ENCODE measurements around the gene BRINP2.

Gene BRINP2, protein sequence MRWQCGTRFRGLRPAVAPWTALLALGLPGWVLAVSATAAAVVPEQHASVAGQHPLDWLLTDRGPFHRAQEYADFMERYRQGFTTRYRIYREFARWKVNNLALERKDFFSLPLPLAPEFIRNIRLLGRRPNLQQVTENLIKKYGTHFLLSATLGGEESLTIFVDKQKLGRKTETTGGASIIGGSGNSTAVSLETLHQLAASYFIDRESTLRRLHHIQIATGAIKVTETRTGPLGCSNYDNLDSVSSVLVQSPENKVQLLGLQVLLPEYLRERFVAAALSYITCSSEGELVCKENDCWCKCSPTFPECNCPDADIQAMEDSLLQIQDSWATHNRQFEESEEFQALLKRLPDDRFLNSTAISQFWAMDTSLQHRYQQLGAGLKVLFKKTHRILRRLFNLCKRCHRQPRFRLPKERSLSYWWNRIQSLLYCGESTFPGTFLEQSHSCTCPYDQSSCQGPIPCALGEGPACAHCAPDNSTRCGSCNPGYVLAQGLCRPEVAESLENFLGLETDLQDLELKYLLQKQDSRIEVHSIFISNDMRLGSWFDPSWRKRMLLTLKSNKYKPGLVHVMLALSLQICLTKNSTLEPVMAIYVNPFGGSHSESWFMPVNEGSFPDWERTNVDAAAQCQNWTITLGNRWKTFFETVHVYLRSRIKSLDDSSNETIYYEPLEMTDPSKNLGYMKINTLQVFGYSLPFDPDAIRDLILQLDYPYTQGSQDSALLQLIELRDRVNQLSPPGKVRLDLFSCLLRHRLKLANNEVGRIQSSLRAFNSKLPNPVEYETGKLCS

DNA sequence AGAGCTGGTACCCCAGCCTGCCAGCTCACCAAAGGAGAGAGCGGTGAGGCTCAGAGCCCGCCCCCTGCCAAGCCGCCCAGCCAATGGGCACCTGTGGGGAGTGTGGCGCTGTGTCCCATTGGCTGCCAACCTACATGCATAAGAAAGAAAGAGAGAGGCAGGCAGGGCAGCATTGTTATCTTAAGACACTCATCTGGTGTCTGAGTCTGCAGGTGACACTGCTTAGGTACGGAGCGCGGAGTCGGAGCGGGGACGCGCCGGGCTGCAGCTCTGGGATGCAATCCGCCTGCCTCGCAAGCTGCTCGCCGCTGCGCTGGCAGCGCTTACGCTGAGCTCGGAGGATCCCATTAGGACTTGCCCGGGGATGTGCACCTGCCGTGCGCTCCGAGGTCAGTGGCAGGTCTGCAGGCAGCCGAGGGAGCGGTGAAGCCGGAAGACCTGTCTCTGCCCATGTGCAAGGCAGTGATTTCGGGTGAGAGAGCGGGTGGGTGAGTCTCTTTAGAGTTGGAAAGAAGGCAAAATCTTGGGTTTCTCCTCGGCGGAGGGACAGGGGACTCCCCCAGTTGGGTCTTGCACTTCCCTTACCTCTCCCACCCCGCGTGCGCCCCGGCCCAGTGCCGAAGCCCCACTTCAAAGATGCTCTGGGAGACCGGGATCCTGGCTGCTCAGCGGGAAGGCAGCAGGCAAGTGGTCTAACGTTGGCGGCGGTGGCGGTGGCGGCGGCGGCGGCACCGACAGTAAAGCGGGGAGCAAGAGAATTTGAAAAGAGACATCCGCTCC, at the start of gene BRINP2:
BRINP2 (plus strand) TSS at position 203 of the 780 bp plus-strand sequence. CDS start 58,919 bp downstream, outside the sequence.
- DNase-seq: no peak

DNA sequence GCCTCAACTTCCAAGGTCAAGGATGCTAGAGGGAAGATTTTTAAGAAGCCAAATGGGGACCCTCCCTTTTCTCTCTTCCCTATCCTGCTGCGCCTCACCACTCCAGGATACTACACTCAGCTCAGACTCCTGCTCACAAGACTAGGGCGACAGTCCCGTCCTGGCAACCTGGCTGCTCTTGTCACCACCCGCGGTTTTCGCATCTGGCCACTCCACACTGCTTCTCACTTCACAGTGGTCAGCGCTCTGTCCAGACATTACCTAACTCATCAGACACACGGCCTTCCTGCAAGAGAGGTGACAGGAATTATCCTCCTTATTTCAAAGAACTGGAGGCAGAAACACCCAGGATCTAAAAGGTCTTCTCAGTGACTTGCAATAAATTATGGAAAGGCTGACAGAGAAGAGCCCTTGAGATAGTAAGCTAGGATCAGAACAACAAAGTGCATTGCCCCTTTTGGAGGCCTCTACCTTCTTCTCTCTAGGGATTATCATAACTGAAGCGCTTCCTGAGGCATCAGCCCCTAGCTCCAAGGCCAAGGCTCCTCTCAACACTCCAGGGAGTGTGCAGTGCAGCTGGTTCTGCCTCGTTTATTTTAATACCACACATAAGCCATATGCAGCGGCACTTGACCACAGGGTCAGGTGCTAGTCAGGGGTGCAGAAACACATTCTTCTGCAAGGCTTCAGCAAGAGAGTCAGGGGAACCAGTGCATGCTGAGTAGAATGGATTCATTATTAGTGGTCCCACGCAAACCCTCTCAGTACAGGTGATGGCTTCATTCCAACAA, 48.1 kb upstream of the BRINP2 start:
- DNase-seq: no peak

DNA sequence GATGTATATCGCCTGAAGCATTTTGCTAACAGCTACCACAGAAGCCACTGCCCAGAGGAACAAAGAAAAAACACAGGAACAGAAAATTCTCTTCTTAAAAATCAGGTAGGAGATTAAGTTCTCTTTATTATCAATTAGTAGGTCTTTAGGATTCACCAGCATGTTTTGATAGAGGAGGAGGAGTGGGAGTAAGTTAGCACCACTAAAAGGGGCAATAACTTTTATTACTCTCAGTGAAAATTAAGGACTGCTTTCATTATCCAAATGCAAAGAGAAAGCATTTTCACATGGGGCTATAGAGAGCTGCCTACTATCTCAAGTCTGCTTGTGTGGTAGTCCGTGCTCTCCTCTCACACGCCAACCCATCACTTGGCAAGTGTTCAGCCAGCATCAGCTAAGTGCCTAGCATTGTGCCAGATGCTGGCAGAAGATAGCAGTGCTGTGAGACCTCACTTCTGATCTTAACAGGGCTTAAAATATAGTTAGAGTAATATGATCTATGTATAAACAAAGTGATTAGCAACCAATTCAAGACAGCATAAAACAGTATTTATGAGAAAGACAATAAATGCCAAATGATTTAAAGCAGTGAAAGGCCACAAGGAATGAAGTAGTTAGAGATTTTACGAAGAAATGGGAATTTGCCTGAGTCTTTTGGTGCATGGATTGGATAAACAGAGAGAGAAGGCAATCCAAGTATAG, 46.0 kb upstream of the BRINP2 start:
- no peak for DNase-seq

DNA sequence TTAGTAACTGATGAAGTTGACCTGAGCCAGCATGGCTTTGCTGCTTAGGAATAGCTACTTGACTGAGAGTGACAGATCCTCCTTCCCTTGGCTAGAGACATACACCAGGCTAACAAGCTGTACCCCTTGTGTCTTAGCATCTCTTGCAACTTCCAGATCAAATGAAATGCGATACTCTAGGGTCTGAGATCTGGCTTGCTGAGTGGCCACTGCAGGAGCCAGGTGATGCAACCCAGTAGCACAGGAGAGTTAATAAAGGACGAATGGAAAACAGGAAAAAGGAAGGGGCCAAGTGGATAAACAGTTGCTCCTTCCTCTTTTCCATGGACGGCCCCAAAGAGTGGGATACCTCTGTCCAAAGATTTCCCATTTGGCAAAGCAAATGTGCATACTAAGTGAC, 44.5 kb upstream of the BRINP2 start:
- DNase-seq: no peak

DNA sequence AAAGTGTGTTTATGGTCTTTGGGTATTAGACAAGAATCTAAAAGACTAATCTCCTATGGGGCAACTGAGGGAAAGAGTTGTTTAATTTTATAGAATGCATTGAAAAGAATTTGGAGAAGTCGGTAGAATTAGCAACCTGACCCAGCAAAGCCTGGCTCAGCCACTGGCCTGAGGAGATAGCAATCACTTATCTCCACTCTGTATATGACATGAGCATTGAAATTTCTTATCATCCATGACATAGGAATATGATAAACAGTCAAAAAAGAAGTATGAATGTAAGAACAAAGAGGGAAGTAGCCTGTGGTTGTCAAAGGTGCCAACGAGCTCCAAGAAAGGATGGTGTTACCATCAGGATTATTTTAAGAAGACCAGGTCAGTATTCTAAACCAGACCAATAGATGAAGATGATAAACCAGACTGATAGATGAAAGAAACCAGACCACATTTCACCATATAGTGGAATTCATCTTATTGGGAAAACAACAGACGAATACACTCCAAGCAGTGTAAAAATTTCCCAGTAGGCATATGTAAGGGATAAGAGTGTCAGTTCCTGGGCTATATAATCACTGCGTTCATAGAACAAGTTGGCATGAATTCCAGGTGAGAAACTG, 42.0 kb upstream of the BRINP2 start:
- DNase-seq: no peak

DNA sequence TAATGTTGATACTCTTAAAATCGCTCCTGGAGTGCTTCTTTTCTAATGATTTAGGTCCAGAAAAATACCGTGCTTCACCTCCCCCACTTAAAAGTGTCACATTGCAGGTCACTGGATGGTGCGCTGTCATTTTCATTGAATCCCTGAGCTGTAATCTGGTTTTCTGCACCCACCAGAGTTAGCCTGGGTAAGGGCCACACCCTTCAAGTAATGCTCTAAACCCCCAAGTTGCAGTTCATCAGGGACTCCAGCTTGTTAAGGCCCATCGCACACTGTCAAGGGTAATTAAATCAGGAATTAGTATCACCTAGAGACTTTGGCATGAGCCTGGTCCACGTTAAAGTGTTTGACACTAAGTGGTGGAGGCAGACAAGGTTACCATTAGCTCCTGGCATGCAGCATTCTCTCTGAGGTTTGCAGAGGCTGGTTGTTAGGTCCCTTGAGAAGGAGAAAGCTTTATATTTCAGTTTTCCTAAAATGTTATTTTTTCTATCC, 40.3 kb upstream of the BRINP2 start:
- DNase-seq: no peak

DNA sequence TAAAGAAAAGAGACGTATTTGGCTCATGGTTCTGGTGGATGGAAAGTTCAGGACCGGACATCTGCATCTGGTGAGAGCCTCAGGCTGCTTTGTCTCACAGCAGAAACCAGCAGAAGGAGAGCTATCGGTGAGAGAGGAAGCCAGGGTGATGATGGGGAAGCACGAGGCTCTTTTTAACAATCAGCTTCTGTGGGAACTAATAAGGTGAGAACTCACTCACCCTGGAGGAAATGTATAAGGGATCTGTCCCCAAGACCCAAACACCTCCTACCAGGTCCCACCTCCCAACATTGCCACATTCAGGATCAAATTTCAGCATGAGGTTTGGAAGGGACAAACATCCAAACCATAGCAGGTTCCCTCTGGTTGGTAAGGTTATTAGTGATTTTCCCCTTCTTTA, 39.0 kb upstream of the BRINP2 start:
- no peak for DNase-seq

DNA sequence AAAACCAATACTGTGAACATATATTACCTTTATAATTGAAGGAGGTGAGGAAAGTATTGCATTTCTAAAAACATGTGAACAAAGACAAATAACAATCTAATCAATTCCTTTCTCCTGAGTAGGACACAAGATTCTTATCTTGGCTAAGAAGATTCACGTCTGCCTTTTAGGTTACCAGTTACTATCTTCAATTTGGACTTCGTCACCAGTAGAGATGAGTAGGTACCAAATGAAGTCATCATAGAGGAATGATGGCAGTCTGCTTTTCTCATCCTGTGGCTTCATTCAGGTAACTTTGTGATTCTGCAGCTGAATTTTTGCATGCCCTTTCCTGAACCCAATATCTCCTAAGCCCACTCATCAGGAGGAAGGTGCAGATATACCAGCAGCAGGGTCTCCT, 38.6 kb upstream of the BRINP2 start:
- no peak for DNase-seq

DNA sequence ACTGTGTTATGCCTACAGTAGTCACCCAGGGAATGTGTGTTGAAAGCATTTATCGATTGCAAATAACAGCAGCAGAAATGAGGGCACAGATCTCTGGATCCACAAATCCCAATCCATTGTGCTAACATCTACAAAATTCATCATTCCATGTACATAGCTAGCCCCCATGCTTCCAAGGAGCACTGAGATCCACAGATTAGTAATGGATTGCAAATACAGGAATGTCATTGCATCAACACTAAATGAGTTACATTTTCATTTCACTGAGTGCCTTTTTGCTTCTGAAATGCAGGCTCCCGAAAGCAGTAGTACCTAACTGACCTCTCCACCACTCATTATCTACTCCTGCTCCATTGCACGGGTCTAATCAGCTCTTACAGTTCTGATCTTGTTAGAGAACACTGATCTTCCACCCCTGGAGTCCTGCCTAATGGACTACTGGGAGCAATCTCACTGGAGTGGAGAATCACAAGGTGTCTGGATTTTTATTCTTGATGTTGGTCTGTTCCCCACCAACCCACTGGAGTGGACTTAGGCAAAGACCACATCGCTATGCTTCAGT, 36.7 kb upstream of the BRINP2 start:
- DNase-seq: no peak

DNA sequence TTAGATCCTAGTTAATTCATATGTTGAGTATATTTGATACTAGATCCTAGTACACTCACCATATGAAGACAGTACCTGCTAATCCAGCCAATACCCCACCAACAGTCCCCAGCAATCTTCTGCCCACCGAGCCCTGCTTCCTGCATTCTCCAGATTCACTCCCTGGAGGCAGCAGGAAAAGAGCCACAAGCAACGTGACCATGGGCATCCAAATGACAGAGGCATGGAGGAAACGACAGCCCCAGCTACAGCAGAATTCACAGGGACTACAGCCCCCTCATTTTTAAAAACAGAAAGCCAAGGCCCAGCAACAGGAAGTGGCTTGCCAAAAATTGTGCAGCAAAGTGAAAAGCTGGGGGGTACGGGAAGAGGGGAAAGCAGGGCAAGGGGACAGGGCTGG, 35.5 kb upstream of the BRINP2 start:
- DNase-seq: no peak

DNA sequence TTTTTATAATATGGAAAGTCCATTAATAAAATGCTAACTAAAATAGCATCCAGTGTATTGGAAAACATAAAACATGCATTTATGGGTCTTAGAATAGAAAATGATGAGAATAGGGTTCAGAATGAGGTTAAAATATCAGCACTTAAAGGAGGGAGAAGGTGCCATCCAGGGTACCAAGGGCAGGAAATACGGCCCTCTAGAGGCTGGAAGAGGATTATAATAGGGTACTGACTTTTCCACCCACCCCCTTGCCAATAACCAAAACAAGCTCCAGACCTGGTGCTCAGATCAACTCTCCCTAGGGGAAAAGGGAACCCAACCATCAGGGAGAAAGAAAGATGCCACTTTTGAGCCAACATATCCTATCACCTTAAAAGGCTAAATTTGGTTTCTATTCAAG, 32.9 kb upstream of the BRINP2 start:
- DNase-seq: no peak

DNA sequence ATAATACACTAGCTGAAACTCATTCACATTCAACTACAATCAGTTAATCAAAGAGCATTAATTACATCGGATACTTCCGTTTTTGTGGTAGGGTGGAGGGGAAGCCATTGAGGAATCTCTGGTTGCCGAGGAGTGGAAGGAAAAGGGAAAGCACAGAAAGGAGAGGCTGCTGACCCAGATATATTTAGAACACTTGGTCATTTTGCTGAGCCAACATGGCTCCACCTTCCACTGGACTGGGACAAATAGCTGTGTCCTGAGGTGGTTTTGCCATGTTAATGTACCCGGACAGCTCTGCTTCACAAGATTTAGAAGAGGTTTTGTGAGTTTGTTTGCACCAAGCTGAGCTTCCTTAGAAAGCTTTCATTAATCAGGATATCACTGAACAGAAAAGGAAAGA, 32.4 kb upstream of the BRINP2 start:
- no peak for DNase-seq

DNA sequence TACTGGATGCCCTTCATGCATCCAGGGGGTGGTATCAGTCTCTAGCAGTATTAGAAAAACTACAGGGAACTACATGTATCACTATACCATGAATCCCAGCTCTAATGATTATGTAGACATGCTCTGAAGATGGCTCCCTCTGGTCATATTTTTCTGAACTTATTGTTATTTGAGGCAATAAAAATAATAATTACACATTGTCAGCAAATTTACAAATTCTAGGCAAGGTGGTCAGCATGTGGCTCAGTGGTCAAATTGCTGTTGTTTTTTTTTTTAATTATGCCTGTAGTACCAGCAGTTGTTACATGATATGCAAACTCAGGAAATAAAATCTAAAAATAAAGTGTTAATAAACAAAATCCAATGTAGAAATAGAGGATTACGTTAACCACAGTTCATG, 28.7 kb upstream of the BRINP2 start:
- DNase-seq: no peak

DNA sequence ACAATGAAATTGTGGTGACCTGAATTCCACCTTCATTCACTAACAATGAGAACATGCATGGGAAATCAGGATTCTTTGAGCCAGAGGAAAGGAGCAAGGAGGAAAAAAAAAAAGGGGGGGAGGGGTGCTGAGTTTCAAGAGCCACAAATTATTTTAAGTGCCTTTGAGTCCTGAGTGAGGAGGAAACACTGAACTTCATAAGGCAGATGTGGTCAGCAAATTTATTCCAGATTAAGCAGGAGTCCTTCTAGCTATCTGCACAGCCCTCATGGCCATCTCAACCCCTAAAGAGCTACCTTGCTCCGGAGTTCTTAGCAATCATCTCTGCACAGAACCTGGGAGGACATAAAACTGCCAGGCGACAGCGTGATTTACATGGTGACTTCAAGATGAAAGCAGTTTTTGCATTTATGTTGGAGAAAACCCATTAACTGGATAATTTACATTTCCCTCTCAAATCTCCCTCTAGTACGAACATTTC, 27.9 kb upstream of the BRINP2 start:
- no peak for DNase-seq

DNA sequence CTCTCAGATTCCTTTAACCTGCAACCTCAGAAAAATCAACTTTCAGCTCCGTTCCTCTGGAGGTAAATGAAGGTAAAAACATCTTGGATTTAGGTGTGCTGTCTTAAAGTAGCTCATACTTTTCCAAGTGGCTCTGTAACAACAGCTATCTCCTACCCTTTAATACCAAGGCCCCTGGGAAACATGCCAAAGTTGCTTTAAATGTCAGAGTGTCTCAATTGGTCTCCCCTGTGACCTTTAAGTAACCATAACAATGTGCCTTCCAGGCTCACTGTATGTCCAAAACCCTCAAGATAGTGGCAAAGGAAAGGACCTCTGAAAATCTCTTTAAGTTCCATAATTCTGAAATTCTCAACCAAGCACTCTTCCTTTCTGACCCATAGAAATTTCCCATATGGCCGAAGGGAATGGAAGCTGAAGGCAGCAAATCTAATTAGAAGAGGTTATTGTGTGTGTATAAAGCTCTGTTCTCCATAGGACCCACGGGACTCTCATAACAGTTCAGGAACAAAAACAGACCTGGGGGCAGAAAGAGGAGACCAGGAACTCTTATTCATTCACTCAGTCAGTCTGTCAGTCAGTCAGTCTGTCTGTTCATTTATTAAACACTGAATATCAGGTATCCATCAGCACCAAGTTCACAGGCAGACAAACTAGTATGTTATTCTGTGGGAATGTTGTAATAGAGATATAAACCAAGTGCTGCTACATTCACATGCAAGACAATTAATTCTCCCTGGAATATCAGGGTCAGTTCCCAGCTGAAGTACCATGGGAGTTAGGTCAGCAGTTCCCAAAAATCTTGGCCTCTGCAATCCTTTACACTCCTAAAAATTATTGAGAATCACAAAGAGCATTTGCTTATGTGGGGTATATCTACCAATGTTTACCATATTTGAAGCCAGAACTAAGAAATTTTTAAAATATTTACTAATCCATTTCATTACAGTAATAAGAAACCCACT, 25.4 kb upstream of the BRINP2 start:
- no peak for DNase-seq

DNA sequence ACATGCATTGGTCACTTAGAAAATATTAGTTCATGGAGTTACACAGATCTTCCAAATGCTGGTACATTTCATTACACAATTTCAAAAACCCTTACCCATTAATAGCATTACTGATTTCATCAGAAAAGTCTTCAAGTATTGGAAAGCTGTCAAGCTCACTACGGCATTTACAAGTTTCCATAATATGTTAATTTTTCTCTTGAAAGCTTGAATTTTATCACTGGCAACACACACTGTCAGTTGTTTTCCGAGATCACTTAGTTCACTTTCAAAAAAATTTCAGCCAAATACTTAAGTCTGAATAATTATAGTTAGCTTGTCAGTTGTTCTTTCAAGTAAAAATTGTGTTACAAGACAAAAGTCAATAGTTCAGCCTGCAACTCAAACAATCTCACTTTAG, 24.3 kb upstream of the BRINP2 start:
- DNase-seq: no peak

DNA sequence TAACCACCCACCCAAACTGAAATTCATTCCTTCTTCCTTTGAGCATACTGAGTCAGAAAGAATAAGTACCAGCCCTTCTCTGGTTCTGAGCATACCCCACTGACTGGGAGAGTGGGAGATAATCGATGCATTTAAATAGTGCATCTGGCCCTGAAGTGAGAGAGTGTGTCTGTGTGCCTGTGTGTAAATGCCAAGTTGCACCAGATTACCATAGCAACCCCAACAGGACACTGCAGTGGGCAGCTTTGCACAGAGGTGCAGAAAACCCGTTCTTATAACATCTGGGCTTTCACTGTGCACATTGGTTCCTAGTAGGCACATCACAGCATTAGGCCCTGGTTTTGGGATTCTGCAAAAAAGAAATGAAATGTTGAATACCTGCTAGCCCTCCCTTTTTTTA, 8.5 kb upstream of the BRINP2 start:
- no peak for DNase-seq

DNA sequence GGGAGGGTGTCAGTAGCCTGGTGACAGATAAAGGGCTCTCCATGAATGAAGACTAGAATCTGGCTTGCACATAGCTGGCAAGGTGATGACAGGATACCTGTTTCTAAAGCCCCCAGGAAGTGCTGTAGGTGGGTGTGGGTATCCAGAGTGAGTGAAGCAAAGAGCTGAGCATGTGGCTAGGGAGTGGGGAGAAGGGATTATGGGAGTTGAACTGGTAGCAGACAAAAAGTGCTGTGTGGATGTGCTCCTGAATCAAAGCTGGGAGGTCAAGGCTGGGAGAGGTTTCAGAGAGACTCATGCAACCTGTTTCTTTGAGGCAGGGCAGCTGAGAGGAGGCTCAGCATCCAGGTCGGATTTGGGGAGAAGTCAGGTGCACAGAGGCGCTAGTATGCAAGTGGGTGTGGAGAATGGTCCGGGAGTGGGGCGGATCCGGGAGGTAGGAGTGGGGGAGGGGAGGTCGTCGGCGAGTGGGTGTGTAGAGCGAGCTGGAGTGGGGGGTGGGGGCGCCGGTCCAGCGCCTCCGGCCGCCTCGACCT, 6.8 kb upstream of the BRINP2 start:
- DNase-seq: no peak

DNA sequence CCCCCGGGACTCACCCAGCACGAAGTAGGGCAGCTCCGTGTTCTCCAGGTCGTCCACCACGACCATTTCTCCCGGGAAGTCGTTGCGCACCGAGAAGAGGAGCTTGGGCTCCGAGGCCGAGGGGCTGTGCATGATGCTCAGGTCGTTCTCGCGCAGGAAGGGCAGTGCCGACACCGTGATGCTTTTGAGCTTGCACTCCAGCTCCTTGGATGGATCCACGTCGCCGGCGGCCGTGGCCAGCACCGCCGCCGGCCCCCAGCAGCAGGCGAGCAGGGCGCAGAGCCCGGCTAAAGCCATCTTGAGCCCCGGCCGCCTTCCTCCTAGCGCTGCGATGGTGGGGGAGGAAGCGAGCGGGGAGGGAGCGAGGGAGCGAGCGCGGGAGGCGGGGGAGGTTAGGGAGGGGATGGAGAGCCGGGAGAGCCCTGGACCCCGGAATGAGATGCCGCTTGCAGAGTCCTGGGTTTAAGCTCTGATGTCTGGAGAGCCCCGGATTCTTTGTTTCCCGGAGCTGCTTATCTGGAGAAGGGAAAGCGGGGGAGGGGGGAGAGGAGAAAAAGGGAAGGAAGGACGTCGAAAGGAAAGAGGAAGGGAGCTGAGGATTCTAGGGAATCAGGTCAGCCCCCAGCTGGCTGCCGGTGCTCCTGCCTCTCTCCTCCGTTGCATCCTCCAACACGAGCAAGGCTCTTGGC, 6.2 kb upstream of the BRINP2 start, which contains the start of gene ASTN1:
ASTN1 (minus strand) TSS at position 333 of the 689 bp plus-strand sequence; CDS start at position 297, 36 bp downstream.
- no peak for DNase-seq

Data from MV-4-11 (cell line).